Measurements from ENCODE around the gene UNC5A.

The UNC5A gene

DNA sequence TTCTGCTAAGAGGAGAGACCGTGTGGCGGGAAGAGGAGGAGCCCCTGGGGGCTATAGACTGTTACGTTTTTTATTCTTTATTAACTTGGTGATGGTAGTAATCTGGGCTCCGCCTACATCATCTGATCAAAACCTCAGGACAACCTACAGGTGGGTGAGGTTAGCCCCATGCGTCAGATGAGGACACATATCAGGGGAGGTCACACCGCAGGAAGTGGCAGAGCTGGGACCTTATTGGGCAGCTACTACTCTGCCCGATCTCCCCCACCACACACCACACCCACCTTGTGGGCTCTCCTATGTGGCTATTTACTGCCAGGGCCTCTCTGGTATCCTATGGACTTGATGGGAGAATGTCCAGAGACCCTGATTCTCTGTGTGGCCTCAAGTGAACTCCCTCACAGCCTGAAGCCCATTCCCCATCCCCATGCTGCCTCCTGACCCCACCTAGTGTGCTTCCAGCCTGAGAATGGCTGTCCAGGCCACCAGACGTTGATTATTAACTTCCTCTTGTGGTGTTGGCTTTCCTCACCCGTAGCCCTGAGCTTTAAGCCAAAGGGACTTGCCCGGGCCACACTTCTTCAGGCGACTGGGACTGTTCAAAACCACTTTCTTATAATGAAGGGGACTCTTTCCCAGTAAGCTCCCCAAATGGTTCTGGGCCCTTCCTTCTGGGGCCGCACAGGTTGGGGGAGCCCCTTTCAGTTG lies 8.2 kb downstream of the UNC5A start:
- Histone ChIP-seq H3K9ac (ENCODE audit: insufficient read length, low read depth) (peak overlapping the region; percentile 61), H3K4me1 (ENCODE audit: insufficient read depth, insufficient read length) (peaks cover 23% of the 10 kb centered on the region), H3K9me3 (ENCODE audit: insufficient read depth, low read length) (no peaks in the 10 kb centered on the region), H3K4me3 (ENCODE audit: insufficient read length, low read depth) (peak overlapping the region; percentile 24), H3K27me3 (ENCODE audit: insufficient read depth, insufficient read length) (peaks cover 80% of the 10 kb centered on the region), H3K36me3 (ENCODE audit: insufficient read depth, insufficient read length, low read length) (no peaks in the 10 kb centered on the region)
- DNase-seq (ENCODE audit: low read depth, low spot score): no peak
- no peak for TF ChIP-seq SUZ12 (IDR thresholded peaks at IDR 0.05; ENCODE audit: extremely low read depth, insufficient read depth, insufficient read length)
- no peak for TF ChIP-seq ZNF274 (IDR thresholded peaks at IDR 0.05; ENCODE audit: low read depth, low read length)
- no peak for TF ChIP-seq YY1 (IDR thresholded peaks at IDR 0.05; ENCODE audit: insufficient read depth, insufficient read length)

DNA sequence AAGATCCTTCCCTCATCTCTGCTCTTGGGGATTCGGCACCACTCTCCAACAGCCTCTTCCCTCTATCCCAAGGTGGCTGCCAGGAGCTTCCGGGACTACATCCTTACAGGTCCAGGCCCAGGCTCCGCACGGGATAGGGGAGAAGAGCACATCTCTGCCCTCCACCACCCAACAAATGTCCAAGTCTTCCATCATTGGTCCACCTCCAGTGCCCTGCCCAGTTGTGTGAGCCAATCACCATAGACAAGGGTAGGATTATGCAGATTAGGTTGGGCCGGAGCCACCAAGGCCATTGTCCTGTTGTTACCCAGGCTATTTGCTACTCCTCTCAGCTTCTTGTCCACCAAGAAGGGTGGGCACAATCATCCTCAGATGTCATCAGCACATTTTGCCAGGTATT lies 9.1 kb downstream of the UNC5A start:
- Histone ChIP-seq H3K9me3 (ENCODE audit: insufficient read depth, low read length) (no peaks in the 10 kb centered on the region), H3K27me3 (ENCODE audit: insufficient read depth, insufficient read length) (peaks cover 72% of the 10 kb centered on the region), H3K4me3 (ENCODE audit: insufficient read length, low read depth) (no peak overlapping the region), H3K9ac (ENCODE audit: insufficient read length, low read depth) (no peak overlapping the region), H3K36me3 (ENCODE audit: insufficient read depth, insufficient read length, low read length) (no peaks in the 10 kb centered on the region), H3K4me1 (ENCODE audit: insufficient read depth, insufficient read length) (peaks cover 26% of the 10 kb centered on the region)
- no peak for DNase-seq (ENCODE audit: low read depth, low spot score)
- TF ChIP-seq SUZ12 (IDR thresholded peaks at IDR 0.05; ENCODE audit: extremely low read depth, insufficient read depth, insufficient read length) (no peak), YY1 (IDR thresholded peaks at IDR 0.05; ENCODE audit: insufficient read depth, insufficient read length) (no peak), ZNF274 (IDR thresholded peaks at IDR 0.05; ENCODE audit: low read depth, low read length) (no peak)

DNA sequence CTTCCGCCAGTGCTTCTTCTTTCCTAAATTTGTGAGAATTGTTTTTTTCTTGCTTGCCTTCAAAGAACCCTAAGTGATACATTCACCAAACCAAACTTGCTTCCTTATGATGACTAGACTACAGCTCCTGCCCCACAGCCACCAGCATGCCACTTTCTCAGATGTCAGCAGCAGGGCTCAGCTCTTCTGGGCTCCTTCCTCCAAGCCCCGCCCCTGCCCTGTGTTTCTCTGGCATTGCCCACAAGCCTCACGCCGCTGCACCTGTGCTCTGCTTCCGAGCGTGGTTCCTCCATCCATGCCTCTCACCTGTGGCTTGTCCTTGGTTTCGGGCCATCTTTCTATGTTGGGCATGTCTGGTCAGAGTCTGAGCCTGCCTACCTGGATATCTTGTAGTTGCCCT lies 10.6 kb downstream of the UNC5A start:
- Histone ChIP-seq H3K9ac (ENCODE audit: insufficient read length, low read depth) (no peak overlapping the region), H3K27me3 (ENCODE audit: insufficient read depth, insufficient read length) (peaks cover 58% of the 10 kb centered on the region), H3K9me3 (ENCODE audit: insufficient read depth, low read length) (no peaks in the 10 kb centered on the region), H3K36me3 (ENCODE audit: insufficient read depth, insufficient read length, low read length) (no peaks in the 10 kb centered on the region), H3K4me3 (ENCODE audit: insufficient read length, low read depth) (no peak overlapping the region), H3K4me1 (ENCODE audit: insufficient read depth, insufficient read length) (peaks cover 24% of the 10 kb centered on the region)
- DNase-seq (ENCODE audit: low read depth, low spot score): no peak
- TF ChIP-seq ZNF274 (IDR thresholded peaks at IDR 0.05; ENCODE audit: low read depth, low read length) (no peak), SUZ12 (IDR thresholded peaks at IDR 0.05; ENCODE audit: extremely low read depth, insufficient read depth, insufficient read length) (no peak), YY1 (IDR thresholded peaks at IDR 0.05; ENCODE audit: insufficient read depth, insufficient read length) (no peak)

DNA sequence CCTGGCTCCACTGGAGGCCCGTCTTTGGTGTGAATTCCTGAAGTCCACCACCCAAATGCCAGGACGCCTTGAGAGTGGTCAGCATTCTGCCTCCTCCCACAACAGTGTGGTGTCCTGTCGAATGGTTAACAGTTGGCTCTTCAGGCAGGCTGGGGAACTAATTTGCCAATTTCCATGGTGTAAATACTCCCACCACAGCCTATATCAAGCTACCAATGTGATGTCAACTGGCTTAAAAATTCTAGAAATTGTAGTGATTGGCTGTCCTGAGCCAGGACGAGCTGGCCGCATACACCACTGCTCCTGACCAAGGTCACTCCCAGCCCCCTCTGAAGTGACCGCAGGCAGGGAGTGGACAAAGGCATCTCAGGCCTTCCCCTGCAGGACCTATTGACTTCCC lies 11.1 kb downstream of the UNC5A start:
- H3K27me3 ChIP-seq (ENCODE audit: insufficient read depth, insufficient read length): peaks cover 53% of the 10 kb centered on the region

DNA sequence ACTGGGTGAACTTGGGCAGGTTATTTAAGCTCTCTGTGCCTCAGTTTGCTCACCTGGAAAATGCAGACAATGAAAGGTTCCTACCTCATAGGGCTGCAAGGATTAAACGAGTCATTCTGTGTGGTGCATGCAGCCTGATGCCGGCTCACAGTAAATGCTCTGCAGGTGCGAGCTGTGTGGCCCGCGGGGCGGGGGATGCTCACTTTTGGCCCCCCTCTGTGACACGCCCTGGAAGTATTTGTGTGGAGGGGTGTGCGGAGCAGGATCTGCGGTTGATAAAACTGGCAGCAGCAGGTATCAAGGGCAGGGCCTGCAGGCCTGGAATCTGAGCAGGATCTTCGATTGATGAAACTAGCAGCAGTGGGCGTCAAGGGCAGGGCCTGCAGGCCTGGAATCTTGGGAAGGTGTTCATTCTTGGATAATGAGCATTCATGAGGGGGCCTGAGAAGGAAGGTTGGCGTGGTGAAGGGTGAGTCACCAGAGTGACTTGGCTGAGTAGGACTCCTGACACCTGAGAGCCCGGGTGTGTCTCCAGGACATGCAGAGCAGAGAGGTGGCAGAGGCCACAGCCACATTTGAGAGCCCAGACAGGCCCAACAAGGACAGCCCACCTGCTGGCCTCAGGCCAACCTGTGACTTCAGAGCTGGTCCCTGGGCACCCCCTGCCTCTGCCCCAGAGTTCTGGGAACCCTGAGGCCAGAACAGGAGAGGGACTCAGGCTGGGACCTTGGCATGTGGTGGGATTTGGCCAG lies 11.9 kb downstream of the UNC5A start:
- no peak for DNase-seq (ENCODE audit: low read depth, low spot score)
- no peak overlapping the region for H3K9ac ChIP-seq (ENCODE audit: insufficient read length, low read depth)
- no peak overlapping the region for H3K4me3 ChIP-seq (ENCODE audit: insufficient read length, low read depth)
- TF ChIP-seq SUZ12 (IDR thresholded peaks at IDR 0.05; ENCODE audit: extremely low read depth, insufficient read depth, insufficient read length) (no peak), YY1 (IDR thresholded peaks at IDR 0.05; ENCODE audit: insufficient read depth, insufficient read length) (no peak), ZNF274 (IDR thresholded peaks at IDR 0.05; ENCODE audit: low read depth, low read length) (no peak)
- peaks cover 19% of the 10 kb centered on the region for H3K4me1 ChIP-seq (ENCODE audit: insufficient read depth, insufficient read length)
- H3K9me3 ChIP-seq (ENCODE audit: insufficient read depth, low read length): no peaks in the 10 kb centered on the region
- peaks cover 48% of the 10 kb centered on the region for H3K27me3 ChIP-seq (ENCODE audit: insufficient read depth, insufficient read length)
- H3K36me3 ChIP-seq (ENCODE audit: insufficient read depth, insufficient read length, low read length): no peaks in the 10 kb centered on the region

More for the DNA sequence above, 11.1 kb downstream of the UNC5A start:
- TF ChIP-seq ZNF274 (IDR thresholded peaks at IDR 0.05; ENCODE audit: low read depth, low read length): no peak
- no peak for TF ChIP-seq YY1 (IDR thresholded peaks at IDR 0.05; ENCODE audit: insufficient read depth, insufficient read length)
- TF ChIP-seq SUZ12 (IDR thresholded peaks at IDR 0.05; ENCODE audit: extremely low read depth, insufficient read depth, insufficient read length): no peak
- no peak for DNase-seq (ENCODE audit: low read depth, low spot score)
- Histone ChIP-seq H3K4me3 (ENCODE audit: insufficient read length, low read depth) (no peak overlapping the region), H3K4me1 (ENCODE audit: insufficient read depth, insufficient read length) (peaks cover 24% of the 10 kb centered on the region), H3K9me3 (ENCODE audit: insufficient read depth, low read length) (no peaks in the 10 kb centered on the region), H3K36me3 (ENCODE audit: insufficient read depth, insufficient read length, low read length) (no peaks in the 10 kb centered on the region), H3K9ac (ENCODE audit: insufficient read length, low read depth) (no peak overlapping the region)

DNA sequence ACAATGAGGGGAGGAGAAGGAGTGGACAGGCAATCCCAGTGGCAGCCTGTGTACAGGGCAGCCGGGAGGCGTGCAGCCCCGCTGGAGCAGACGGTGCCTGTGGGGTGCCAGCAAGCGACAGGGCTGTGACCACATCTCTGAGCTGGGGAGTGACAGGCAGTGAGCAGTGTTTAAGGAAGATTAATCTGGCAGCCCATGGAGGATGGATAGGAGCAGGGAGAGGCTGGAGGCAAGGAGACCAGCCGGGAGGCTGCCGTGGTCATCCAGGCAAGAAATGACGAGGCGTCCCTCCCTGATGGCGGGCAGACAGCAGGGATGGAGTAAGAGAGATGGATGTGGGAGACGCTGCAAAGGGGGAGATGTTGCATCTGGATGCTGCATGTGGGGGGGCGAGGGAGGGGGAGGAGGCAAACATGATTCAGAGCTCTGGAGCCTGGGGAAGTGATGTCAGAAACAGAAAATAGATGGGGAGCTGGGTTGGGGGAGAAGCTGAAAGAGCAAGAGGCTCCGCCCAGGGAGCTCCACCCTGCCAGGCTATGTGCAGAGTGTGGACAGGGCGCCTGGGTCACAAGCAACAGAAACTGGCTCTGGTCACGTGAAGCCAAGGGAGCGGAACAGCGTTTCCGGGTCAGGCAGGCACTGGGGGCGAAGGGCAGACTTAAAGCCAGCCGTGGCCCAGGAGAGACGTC lies 12.6 kb downstream of the UNC5A start:
- no peak overlapping the region for H3K9ac ChIP-seq (ENCODE audit: insufficient read length, low read depth)
- H3K4me3 ChIP-seq (ENCODE audit: insufficient read length, low read depth): no peak overlapping the region
- no peaks in the 10 kb centered on the region for H3K9me3 ChIP-seq (ENCODE audit: insufficient read depth, low read length)
- H3K36me3 ChIP-seq (ENCODE audit: insufficient read depth, insufficient read length, low read length): no peaks in the 10 kb centered on the region
- TF ChIP-seq ZNF274 (IDR thresholded peaks at IDR 0.05; ENCODE audit: low read depth, low read length): no peak
- TF ChIP-seq YY1 (IDR thresholded peaks at IDR 0.05; ENCODE audit: insufficient read depth, insufficient read length): no peak
- no peak for TF ChIP-seq SUZ12 (IDR thresholded peaks at IDR 0.05; ENCODE audit: extremely low read depth, insufficient read depth, insufficient read length)
- peaks cover 48% of the 10 kb centered on the region for H3K27me3 ChIP-seq (ENCODE audit: insufficient read depth, insufficient read length)
- DNase-seq (ENCODE audit: low read depth, low spot score): no peak
- peaks cover 19% of the 10 kb centered on the region for H3K4me1 ChIP-seq (ENCODE audit: insufficient read depth, insufficient read length)
